Medulla oblongata (tissue), 1 donor: ENCODE measurements around the gene STIL.
"Not testable (repeated sequence)": the region's sequence is repeated elsewhere in the genome, so short reads cannot be mapped to it uniquely, and the experiment has no call there.

Experiments
- DNase-seq: peaks from one replicate; pipeline ENCODE4 v3.0.0-alpha.2; 2015; ENCODE audit errors: extremely low spot score

The STIL gene

GRCh38 chr1:47313915-47314664 is at the start of gene STIL:
Gene STIL (minus strand): TSS chr1:47314147. CDS start chr1:47310319, 3,828 bp downstream.
- DNase-seq, result peak; percentile 99

GRCh38 chr1:47362828-47363227 is 48.9 kb upstream of the STIL start:
- DNase-seq, result no peak

DNA sequence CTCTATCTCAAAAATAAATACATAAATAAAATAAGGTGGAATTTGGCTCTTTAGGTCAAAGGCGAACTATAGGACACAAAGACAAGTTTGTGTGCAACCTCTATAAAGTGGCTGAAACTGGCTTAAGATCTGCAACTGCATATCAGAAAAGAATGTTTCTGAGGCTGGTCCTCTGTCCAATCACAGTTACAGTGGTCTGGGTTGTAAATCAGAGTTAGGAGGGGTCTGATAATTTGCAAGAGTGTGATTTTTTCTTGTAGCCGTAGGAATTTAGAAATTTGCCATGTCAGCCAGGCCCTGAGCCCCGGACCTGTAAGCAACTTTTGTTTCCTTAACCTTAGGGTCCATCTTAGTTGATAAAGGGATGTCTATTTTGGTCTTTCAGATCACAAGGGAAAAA is 47.4 kb upstream of the STIL start:
- DNase-seq, result no peak

- DNase-seq, result no peak
Observed at GRCh38 chr1:47351305-47351704, 37.4 kb upstream of the STIL start.

DNA sequence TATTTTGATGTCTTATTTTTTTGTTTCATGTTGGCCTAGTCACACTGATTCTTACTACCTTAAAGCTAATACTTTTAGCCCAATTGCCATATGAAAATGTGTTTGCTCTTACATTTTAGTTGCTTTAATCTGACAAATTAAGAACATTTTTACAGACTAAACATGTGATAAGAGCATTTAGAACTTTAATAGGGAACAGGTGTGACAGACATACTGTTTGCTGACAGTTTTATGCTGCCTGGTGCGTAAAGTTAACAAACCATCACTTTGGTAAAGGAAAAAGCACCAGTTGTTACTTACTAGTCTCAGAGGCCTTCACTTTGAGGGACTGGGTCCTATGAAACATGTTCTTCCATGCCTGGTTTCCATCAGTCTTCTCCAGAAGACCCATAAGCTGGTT is 34.3 kb upstream of the STIL start:
- DNase-seq, result no peak

DNA sequence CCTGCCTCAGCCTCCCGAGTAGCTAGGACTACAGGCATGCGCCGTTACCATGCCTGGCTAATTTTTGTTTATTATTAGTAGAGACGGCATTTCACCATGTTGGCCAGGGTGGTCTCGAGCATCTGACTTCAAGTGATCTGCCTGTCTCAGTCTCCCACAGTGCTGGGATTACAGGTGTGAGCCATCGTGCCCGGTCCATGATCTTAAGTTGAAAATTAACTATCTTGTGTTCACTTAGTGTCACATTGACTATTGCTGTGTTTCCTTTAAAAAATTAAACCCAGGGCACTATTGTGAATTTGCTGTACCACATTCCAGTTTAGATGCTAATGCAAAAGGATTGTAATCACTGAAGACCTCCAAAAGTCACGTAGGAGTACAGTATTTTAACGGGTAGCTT is 33.8 kb upstream of the STIL start:
- DNase-seq, result no peak

GRCh38 chr1:47346979-47347378 is 33.0 kb upstream of the STIL start:
- not testable (repeated sequence) for DNase-seq

GRCh38 chr1:47340227-47340626 is 26.3 kb upstream of the STIL start:
- DNase-seq, result no peak

DNA sequence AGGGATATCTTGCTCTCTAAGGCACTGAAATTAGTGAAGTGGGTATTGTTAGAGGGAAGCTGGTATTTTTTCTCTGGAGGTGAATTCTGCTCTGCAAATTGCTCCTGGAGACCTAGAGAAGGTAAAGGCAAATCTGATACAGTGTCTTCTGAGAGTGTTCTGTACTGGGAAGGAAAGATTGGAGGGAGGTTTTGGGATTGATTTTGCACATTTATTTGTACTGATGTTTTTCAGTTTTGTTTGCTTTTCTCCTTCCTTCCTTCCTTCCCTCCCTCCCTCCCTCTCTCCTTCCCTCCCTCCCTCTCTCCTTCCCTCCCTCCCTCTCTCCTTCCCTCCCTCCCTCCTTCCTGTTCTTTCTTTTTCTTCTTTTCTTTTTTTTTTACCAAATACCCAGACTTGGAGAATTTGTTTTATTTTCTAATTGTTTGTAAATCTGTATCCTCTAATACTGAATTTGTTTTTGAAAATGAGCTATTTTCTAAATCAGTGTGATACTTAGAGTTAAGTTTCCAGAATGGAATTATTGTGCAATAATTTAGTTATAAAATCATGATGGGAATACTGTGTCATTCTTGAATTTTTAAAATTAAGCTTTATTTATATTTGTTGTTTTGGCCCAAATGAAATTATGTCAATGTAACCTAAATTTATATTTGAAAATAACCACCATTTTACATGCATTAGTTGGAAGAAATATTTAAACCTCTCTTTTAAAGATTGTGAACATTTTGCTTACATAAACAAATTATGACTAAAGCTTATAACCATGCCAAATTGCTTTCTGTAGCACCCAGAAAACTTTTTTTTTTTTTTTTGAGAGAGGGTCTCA is 24.5 kb upstream of the STIL start:
- DNase-seq, result no peak

GRCh38 chr1:47337350-47337749 is 23.4 kb upstream of the STIL start:
- no peak for DNase-seq

GRCh38 chr1:47334765-47335435 is 21.0 kb upstream of the STIL start:
- DNase-seq, result no peak

DNA sequence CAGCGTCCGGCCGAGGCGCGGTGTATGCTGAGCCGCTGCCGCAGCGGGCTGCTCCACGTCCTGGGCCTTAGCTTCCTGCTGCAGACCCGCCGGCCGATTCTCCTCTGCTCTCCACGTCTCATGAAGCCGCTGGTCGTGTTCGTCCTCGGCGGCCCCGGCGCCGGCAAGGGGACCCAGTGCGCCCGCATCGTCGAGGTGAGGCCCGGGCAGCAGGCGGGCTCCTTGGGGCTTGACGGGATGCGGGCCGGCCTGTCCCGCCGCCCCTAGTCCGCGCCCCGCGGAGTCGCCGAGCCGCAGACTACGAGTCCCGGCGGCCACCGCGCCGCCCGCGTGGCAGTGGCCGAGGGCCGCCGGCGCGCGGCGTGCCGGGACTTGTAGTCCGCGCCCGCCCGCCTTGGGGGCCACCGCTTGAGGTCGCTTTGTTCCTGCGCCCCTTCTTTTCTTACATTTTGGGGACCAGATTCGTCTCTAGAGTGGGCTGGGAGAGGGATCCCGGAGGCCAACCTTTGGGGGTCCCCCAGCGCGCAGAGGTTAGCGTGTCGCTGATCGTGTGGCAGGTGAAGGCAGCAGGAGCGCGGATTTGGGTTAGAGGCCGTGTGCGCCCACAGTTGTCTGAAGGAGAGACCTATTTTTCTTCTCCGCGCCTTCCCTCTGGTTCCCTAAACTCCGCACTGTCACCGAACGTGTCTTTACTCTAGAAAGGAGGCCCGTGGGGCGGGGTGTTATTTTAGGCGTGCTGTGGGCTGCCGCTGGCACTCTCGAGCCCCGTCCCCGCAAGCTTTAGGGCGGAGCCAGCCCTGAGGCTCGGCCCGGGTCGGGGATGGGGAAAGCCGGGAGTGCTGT is 20.2 kb upstream of the STIL start:
- peak; percentile 90 for DNase-seq

- peak; percentile 70 for DNase-seq
Observed at GRCh38 chr1:47333578-47333921, 19.6 kb upstream of the STIL start, which contains the start of gene CMPK1. Gene CMPK1 (plus strand): TSS chr1:47333790. CDS start chr1:47333946, 156 bp downstream.

GRCh38 chr1:47332779-47333577 is 19.0 kb upstream of the STIL start:
- no peak for DNase-seq

DNA sequence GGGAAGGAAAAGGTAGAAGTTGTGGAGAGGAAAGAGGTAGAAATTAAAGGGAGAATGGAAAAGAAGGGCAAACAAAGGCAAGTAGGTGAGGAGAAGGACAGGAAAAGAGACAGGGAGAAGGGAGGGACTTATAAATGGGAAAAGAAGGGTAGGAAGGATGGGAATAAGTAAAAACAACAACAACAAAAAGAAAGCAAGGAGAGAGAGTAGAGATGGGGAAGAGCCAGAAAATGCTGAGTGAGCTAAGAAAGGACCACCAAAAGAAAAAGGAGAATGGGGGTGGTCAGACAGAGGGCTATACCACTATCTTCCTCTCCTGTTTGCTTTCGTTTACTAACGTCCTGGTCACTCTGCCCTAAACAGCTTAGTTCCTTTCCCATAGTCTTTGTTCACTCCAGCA is 17.9 kb upstream of the STIL start:
- DNase-seq, result no peak

- DNase-seq, result no peak
Observed at GRCh38 chr1:47330212-47330611, 16.3 kb upstream of the STIL start.

- DNase-seq, result no peak
Observed at GRCh38 chr1:47328992-47329391, 15.0 kb upstream of the STIL start.

- no peak for DNase-seq
Observed at GRCh38 chr1:47326271-47326670, 12.3 kb upstream of the STIL start.

- no peak for DNase-seq
Observed at GRCh38 chr1:47325528-47325927, 11.6 kb upstream of the STIL start.

DNA sequence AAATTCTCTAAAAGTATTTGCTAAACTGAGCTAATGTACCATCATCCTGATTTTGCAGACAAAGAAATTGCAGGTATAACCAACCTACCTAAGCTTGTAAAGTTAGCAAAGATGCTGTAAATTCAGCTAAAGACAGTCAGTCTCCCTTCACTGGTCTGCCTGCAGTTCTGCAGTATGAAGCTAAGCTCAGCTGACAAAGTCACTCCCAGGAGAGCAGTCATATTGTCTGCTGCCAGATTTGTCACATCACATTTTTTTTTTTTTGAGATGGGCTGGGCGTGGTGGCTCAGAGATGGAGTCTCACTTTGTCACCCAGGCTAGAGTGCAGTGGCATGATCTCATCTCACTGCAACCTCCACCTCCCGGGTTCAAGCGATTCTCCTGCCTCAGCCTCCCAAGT is 10.7 kb upstream of the STIL start:
- DNase-seq, result no peak

DNA sequence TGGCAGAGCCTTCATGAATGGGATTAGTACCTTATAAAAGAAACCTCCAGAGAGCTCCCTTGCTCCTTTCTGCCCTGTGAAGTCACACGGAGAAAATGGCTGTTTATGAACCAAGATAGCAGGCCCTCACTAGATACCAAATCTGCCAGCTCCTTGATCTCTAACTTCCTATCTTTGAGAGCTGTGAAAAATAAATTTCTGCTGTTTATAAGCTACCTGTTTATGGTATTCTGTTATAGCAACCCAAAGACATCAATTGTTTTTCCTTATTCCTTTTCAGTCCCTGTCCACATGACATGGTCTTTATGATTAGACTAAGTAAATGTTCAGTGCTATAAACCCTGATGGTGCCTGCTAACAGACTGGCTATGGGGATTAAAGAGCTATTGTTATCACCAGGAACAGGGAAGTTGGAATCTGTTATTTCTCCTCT is 9.7 kb upstream of the STIL start:
- no peak for DNase-seq
